OCI-LY3 (cell line): ENCODE results near the gene KRT79.

Experiments
- H2AFZ ChIP-seq: fragments of 200-600, 300-600 bp; shearing (Covaris generic); 2 replicates; pipeline ENCODE4 v1.6.0; 2014; ENCODE audit warnings: antibody characterized with exemption, low read depth, low read length
- H3K27ac ChIP-seq: fragments of 200-600, 300-600 bp; sonication (generic); 2 replicates; pipeline ENCODE4 v1.5.1; 2014; ENCODE audit warnings: mild to moderate bottlenecking, low read length, moderate library complexity, mixed read lengths
- H3K27me3 ChIP-seq: fragments of 200-600, 300-600 bp; sonication (generic); 2 replicates; pipeline ENCODE4 v1.6.1; 2014; ENCODE audit warnings: low read depth, low read length, mixed read lengths
- H3K36me3 ChIP-seq: fragments of 200-600, 300-600 bp; sonication (generic); replicated peaks from 2 replicates; pipeline ENCODE3; 2014; ENCODE audit warnings: low read depth, low read length, mixed read lengths
- H3K4me1 ChIP-seq: fragments of 300-600, 200-600 bp; sonication (generic); 2 replicates; pipeline ENCODE4 v1.6.1; 2014; ENCODE audit warnings: low read length, mixed read lengths
- H3K4me2 ChIP-seq: fragments of 200-600, 300-600 bp; sonication (generic); 2 replicates; pipeline ENCODE4 v1.6.1; 2014; ENCODE audit warnings: low read length, mixed read lengths
- H3K4me3 ChIP-seq: fragments of 300-600, 200-600 bp; sonication (generic); 2 replicates; pipeline ENCODE4 v1.5.1; 2014; ENCODE audit warnings: antibody characterized with exemption, mild to moderate bottlenecking, low read length, moderate library complexity
- H3K79me2 ChIP-seq: fragments of 300-600, 200-600 bp; shearing (Covaris generic); 2 replicates; pipeline ENCODE4 v1.6.1; 2014; ENCODE audit warnings: mild to moderate bottlenecking, low read length, mixed read lengths
- H3K9ac ChIP-seq: fragments of 300-600, 200-600 bp; shearing (Covaris generic); 2 replicates; pipeline ENCODE4 v1.6.0; 2014; ENCODE audit warnings: mild to moderate bottlenecking, low read length, moderate library complexity
- H3K9me3 ChIP-seq: fragments of 200-600, 300-600 bp; shearing (Covaris generic); 2 replicates; pipeline ENCODE4 v1.6.1; 2014; ENCODE audit warnings: low read length, mixed read lengths; ENCODE audit not compliant: insufficient read depth
- H4K20me1 ChIP-seq: fragments of 200-600, 300-600 bp; sonication (generic); 2 replicates; pipeline ENCODE4 v1.6.1; 2016; ENCODE audit warnings: low read length, mixed read lengths; ENCODE audit not compliant: insufficient read depth
- EZH2phosphoT487 ChIP-seq: fragments of 200-600 bp; shearing (Covaris generic); IDR thresholded peaks from 2 replicates; pipeline ENCODE4 v1.6.1; 2018; ENCODE audit warnings: antibody characterized with exemption, mixed run types, low read depth
- TF ChIP-seq, protein P1 (sequence below): fragments of 200-600, 300-600 bp; sonication (generic); IDR thresholded peaks from 2 replicates; pipeline ENCODE4 v1.5.1; 2014; ENCODE audit warnings: antibody characterized with exemption, low read length, low read depth

The KRT79 gene

GRCh38 chr12:52802442-52802841, 31.7 kb downstream of the KRT79 start:
- H3K4me2 ChIP-seq, result no peak overlapping the region
- H2AFZ ChIP-seq, result no peak overlapping the region
- no peaks in the 10 kb centered on the region for H3K9me3 ChIP-seq
- H3K9ac ChIP-seq, result no peak overlapping the region
- H3K79me2 ChIP-seq, result no peaks in the 10 kb centered on the region
- H3K27me3 ChIP-seq, result peaks cover 11% of the 10 kb centered on the region; the same call in 1 of the 2 replicates
- H3K4me3 ChIP-seq, result no peak overlapping the region
- no peak overlapping the region for H3K27ac ChIP-seq
- no peaks in the 10 kb centered on the region for H3K4me1 ChIP-seq
- TF ChIP-seq, protein P1, sequence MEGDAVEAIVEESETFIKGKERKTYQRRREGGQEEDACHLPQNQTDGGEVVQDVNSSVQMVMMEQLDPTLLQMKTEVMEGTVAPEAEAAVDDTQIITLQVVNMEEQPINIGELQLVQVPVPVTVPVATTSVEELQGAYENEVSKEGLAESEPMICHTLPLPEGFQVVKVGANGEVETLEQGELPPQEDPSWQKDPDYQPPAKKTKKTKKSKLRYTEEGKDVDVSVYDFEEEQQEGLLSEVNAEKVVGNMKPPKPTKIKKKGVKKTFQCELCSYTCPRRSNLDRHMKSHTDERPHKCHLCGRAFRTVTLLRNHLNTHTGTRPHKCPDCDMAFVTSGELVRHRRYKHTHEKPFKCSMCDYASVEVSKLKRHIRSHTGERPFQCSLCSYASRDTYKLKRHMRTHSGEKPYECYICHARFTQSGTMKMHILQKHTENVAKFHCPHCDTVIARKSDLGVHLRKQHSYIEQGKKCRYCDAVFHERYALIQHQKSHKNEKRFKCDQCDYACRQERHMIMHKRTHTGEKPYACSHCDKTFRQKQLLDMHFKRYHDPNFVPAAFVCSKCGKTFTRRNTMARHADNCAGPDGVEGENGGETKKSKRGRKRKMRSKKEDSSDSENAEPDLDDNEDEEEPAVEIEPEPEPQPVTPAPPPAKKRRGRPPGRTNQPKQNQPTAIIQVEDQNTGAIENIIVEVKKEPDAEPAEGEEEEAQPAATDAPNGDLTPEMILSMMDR, result no peak
- no peak for TF ChIP-seq EZH2phosphoT487
- H4K20me1 ChIP-seq, result no peaks in the 10 kb centered on the region
- H3K36me3 ChIP-seq, result no peaks in the 10 kb centered on the region

DNA sequence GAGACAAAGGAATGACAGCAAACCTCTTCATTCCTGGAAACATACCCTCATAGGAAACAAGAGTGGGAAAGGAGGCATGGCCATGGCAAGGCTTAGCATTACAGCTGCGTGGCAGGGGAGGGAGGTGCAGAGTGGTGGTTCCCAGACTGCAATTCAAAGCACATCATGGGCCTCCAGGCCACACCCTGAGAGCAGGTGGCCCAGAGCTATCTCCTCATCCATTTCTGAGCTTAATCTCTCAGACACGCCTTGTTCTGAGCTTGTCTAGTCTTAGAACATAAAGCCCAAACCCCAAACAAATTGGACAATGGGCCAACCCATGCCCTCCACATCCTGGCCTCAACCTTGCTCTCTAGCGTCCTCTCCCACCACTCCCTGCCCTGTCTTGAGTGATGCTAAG, 32.3 kb downstream of the KRT79 start:
- peaks cover 11% of the 10 kb centered on the region; the same call in 1 of the 2 replicates for H3K27me3 ChIP-seq
- no peak overlapping the region for H3K27ac ChIP-seq

DNA sequence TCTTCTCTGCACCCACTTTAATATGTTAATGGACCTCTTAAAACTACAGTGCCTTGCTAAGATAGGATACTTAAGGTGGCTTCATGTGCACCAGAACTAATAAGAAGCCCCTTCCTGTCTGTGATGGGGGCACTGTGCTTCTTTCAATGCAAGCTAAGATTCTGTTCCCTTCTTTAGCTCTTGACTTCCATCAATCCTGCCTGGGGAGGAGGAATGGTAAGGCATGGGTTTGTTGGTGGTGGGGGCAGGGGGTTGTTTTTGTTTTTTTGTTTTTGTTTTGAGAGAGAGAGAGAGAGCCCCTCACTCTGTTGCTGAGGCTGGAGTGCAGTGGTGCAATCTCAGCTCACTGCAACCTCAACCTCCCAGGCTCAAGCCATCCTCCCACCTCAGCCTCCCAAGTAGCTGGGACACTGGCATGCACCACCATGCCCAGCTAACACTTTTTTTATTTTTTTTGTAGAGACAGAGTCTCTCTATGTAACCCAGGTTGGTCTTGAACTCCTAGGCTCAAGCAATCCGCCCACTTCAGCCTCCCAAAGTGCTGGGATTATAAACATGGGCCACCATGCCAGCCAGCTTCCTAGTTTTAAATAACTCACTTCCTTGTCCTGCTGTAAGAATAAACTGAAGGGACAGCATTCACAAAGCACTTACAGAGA, 33.7 kb downstream of the KRT79 start:
- H3K9me3 ChIP-seq, result no peaks in the 10 kb centered on the region
- no peaks in the 10 kb centered on the region for H4K20me1 ChIP-seq
- TF ChIP-seq, protein P1, result no peak
- no peak for TF ChIP-seq EZH2phosphoT487
- no peaks in the 10 kb centered on the region for H3K4me1 ChIP-seq
- H2AFZ ChIP-seq, result no peak overlapping the region
- no peak overlapping the region for H3K4me2 ChIP-seq
- no peak overlapping the region for H3K4me3 ChIP-seq
- no peak overlapping the region for H3K9ac ChIP-seq
- H3K79me2 ChIP-seq, result no peaks in the 10 kb centered on the region
- H3K27ac ChIP-seq, result no peak overlapping the region
- no peaks in the 10 kb centered on the region for H3K36me3 ChIP-seq
- peaks cover 14% of the 10 kb centered on the region; the same call in 1 of the 2 replicates for H3K27me3 ChIP-seq

More for the DNA sequence above, 32.3 kb downstream of the KRT79 start:
- no peak for TF ChIP-seq EZH2phosphoT487
- TF ChIP-seq, protein P1, result no peak
- H3K4me2 ChIP-seq, result no peak overlapping the region
- H3K4me1 ChIP-seq, result no peaks in the 10 kb centered on the region
- no peaks in the 10 kb centered on the region for H4K20me1 ChIP-seq
- no peaks in the 10 kb centered on the region for H3K36me3 ChIP-seq
- H2AFZ ChIP-seq, result no peak overlapping the region
- H3K4me3 ChIP-seq, result no peak overlapping the region
- H3K79me2 ChIP-seq, result no peaks in the 10 kb centered on the region
- no peak overlapping the region for H3K9ac ChIP-seq
- no peaks in the 10 kb centered on the region for H3K9me3 ChIP-seq

DNA sequence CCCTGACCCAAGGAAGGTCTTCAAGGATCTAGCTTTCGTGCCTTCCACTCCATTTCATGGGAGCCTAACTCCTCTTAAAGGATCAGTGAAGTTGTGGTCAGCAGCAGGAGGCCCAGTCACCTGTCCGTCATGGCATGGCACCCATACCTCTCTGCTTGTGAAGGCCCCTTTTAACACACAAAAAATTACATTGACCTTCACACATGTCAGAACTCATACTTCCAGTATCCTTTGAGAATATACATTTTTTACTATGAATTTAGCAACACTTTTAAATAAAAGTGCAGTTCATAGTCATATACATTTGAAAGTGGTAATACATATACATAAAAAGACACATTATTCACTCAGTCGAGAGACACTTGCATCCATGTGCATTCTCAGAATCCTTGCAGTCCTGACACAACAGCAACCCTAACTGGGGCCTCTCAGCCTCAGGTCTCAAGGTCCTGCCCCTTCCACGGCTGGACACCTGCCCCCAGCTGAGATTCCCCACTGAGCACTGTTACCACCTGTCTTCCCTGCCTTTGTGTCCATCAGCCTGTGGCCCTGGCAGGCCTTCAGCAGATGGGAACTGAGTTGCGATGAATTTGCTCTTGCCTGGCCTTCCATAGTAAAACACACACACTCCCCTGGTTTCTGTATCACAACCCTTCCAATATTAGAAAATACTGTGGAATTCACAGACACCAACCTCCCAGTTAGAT, 34.5 kb downstream of the KRT79 start:
- no peaks in the 10 kb centered on the region for H3K4me1 ChIP-seq

More for the DNA sequence above, 34.5 kb downstream of the KRT79 start:
- no peak overlapping the region for H3K4me3 ChIP-seq
- H3K9ac ChIP-seq, result no peak overlapping the region
- no peak overlapping the region for H3K4me2 ChIP-seq
- H3K36me3 ChIP-seq, result no peaks in the 10 kb centered on the region
- no peak overlapping the region for H3K27ac ChIP-seq
- no peaks in the 10 kb centered on the region for H3K9me3 ChIP-seq
- H4K20me1 ChIP-seq, result no peaks in the 10 kb centered on the region
- peaks cover 14% of the 10 kb centered on the region; the same call in 1 of the 2 replicates for H3K27me3 ChIP-seq
- H3K79me2 ChIP-seq, result no peaks in the 10 kb centered on the region
- TF ChIP-seq, protein P1, result no peak
- no peak for TF ChIP-seq EZH2phosphoT487
- H2AFZ ChIP-seq, result no peak overlapping the region
